Stomach (tissue), 4 donors: ENCODE data around the gene UNC45B.

Experiments
- CTCF ChIP-seq, 7 experiments: fragments of 450-650 bp in 4 of 7; fragments of 200-600 bp in 3 of 7; sonication (generic) in 3 of 7; IDR thresholded peaks; one replicate each; pipeline ENCODE4 v1.5.1; 2016 to 2019; ENCODE audit warnings: antibody characterized with exemption in 7 of 7, control low read depth in 2 of 7, mild to moderate bottlenecking in 1 of 7
- EP300 ChIP-seq: sonication (generic); formaldehyde crosslinking; IDR thresholded peaks from one replicate; pipeline ENCODE4 v1.6.1; 2017; ENCODE audit warnings: antibody characterized with exemption
- POLR2AphosphoS5 ChIP-seq, 3 donors: sonication (generic); formaldehyde crosslinking; IDR thresholded peaks; one replicate each; pipeline ENCODE4 v1.6.1; 2016; ENCODE audit warnings: antibody characterized with exemption in 3 of 3

DNA sequence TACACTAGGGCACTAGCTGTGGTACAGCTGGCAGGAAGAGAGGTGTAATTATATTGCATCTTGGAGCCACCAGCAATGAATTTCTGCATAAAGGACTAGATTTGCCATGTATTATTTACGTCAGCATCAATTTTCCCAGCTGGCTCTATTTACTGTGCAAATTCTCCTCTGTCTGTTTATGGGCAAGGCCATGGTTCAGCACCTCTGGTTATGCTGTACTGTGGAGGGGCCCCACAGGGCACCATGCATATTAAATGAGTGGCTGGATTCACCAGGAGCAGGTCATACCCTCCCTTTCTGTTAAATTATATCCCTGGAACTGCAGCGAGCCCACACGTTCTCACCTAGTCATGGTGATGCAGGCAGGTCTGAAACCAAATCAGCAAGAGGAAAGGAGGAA is 47.7 kb upstream of the UNC45B start:
- TF ChIP-seq CTCF (IDR thresholded peaks at IDR 0.05) (no peak), EP300 (no peak), POLR2AphosphoS5 (IDR thresholded peaks at IDR 0.05) (no peak)
